GM12878 (cell line): ENCODE results near the gene RRAD. TPM values are rescaled to one million over a fixed set of nuclear protein-coding genes. Genes with fewer than 3 reads are reported as not detected.

Experiments
- ATAC-seq: fragments of 200-7000 bp; cut with Tn5 transposase; 3 replicates; pipeline ENCODE4 v1.9.1; 2020; ENCODE audit warnings: mild to moderate bottlenecking, moderate library complexity
- BruUV-seq: library from RNA; stranded (reverse); fragments of 400-500 nt; replicated peaks from 2 replicates; lab custom pipeline; 2021; lab: Mats Ljungman, UMichigan
- CTCF ChIA-PET: fragments of 300-600 bp; sonication (Branson Sonifier 250); formaldehyde crosslinking; extraction: SDS; loops from one replicate; lab custom pipeline; 2021; ENCODE audit warnings: inconsistent platforms; lab: Yijun Ruan, JAX
- POLR2A ChIA-PET: fragments of 350-600 bp; formaldehyde crosslinking; extraction: SDS; loops from one replicate; lab custom pipeline; 2021; ENCODE audit warnings: inconsistent platforms; lab: Charles Lee
- RAD21 ChIA-PET: fragments of 300-600 bp; sonication (Branson Sonifier 250); formaldehyde crosslinking; loops from one replicate; lab custom pipeline; 2023; ENCODE audit warnings: antibody characterized with exemption; ENCODE audit not compliant: unreplicated experiment; lab: Charles Lee
- SMC1A ChIA-PET: fragments of 300-600 bp; sonication (Branson Sonifier 250); formaldehyde crosslinking; loops from one replicate; lab custom pipeline; 2023; ENCODE audit not compliant: unreplicated experiment, uncharacterized antibody; lab: Charles Lee
- DNase-seq: peaks from one replicate; pipeline ENCODE4 v3.0.0-alpha.2; 2011; ENCODE audit warnings: low read depth, low spot score
- FAIRE-seq: peaks from 3 replicates; lab custom pipeline; 2011; peaks lifted over from hg19 to GRCh38; lab: Jason Lieb, UNC
- H2AFZ ChIP-seq: 2 replicates; pipeline ENCODE4 v1.6.0; 2011; ENCODE audit warnings: low read depth, low read length, control low read depth; ENCODE audit not compliant: control insufficient read depth
- H3K27ac ChIP-seq: 2 replicates; pipeline ENCODE4 v1.5.1; 2011; ENCODE audit warnings: control low read depth; ENCODE audit not compliant: control insufficient read depth, insufficient read depth
- H3K27me3 ChIP-seq, 2 experiments: replicated peaks in 1 of 2; 2 replicates each; pipeline versions ENCODE4 v1.6.0 to v1.6.1; 2011; ENCODE audit warnings: low read length in 1 of 2; ENCODE audit not compliant: control insufficient read depth in 2 of 2, insufficient read depth in 2 of 2
- H3K36me3 ChIP-seq, 2 experiments: 2 replicates each; pipeline ENCODE4 v1.5.1; 2011; ENCODE audit warnings: low read length in 1 of 2; ENCODE audit not compliant: control insufficient read depth in 2 of 2, insufficient read depth in 2 of 2
- H3K4me1 ChIP-seq: 2 replicates; pipeline ENCODE4 v1.6.1; 2011; ENCODE audit warnings: mild to moderate bottlenecking, low read length, moderate library complexity, mixed read lengths; ENCODE audit not compliant: control insufficient read depth, insufficient read depth
- H3K4me2 ChIP-seq: 2 replicates; pipeline ENCODE4 v1.6.0; 2011; ENCODE audit warnings: control low read depth; ENCODE audit not compliant: control insufficient read depth, insufficient read depth
- H3K4me3 ChIP-seq: fragments of 200-600 bp; sonication (generic); 2 replicates; pipeline ENCODE4 v1.5.1; 2016
- H3K79me2 ChIP-seq: 2 replicates; pipeline ENCODE4 v1.6.0; 2011; ENCODE audit warnings: low read length; ENCODE audit not compliant: control insufficient read depth, insufficient read depth
- H3K9ac ChIP-seq: 2 replicates; pipeline ENCODE4 v1.8.0; 2011; ENCODE audit warnings: low read length, control low read depth, mixed read lengths; ENCODE audit not compliant: control insufficient read depth, insufficient read depth
- H3K9me3 ChIP-seq: replicated peaks from 3 replicates; pipeline ENCODE4 v1.5.1; 2011; ENCODE audit warnings: mild to moderate bottlenecking, low read length; ENCODE audit not compliant: control insufficient read depth, insufficient read depth
- H4K20me1 ChIP-seq: 2 replicates; pipeline ENCODE4 v1.6.0; 2011; ENCODE audit not compliant: control insufficient read depth, insufficient read depth
- ATF7 ChIP-seq: fragments of 450-650 bp; IDR thresholded peaks from 2 replicates; pipeline ENCODE4 v1.6.1; 2016; ENCODE audit warnings: low read depth, mild to moderate bottlenecking
- CBX5 ChIP-seq: sonication (generic); IDR thresholded peaks from 2 replicates; pipeline ENCODE4 v1.6.1; 2016; ENCODE audit warnings: low read depth, moderate library complexity, mild to moderate bottlenecking, inconsistent platforms
- CEBPB ChIP-seq, 2 experiments: fragments of 150-350 bp in 1 of 2; IDR thresholded peaks; 2 replicates each; pipeline ENCODE4 v1.6.1; 2012 to 2014; ENCODE audit warnings: low read depth in 2 of 2, low read length in 2 of 2, borderline replicate concordance in 1 of 2, inconsistent platforms in 1 of 2
- CHD1 ChIP-seq: IDR thresholded peaks from 2 replicates; pipeline ENCODE4 v1.6.1; 2012; ENCODE audit warnings: low read depth, low read length, improper control_type of control experiment
- CREM ChIP-seq: IDR thresholded peaks from 2 replicates; pipeline ENCODE4 v1.6.1; 2014; ENCODE audit warnings: antibody characterized with exemption, low read depth
- FOXM1 ChIP-seq: IDR thresholded peaks from 2 replicates; pipeline ENCODE4 v1.6.1; 2012; ENCODE audit warnings: low read depth, mild to moderate bottlenecking, inconsistent platforms, low read length, moderate library complexity
- IRF4 ChIP-seq: IDR thresholded peaks from 2 replicates; pipeline ENCODE4 v1.6.1; 2011; ENCODE audit warnings: low read depth, low read length
- IRF5 ChIP-seq: fragments of 450-650 bp; IDR thresholded peaks from 2 replicates; pipeline ENCODE4 v1.6.1; 2017; ENCODE audit warnings: borderline replicate concordance
- MTA2 ChIP-seq: fragments of 450-650 bp; IDR thresholded peaks from 2 replicates; pipeline ENCODE4 v1.6.1; 2016; ENCODE audit warnings: low read depth, mild to moderate bottlenecking, moderate library complexity
- NFXL1 ChIP-seq: fragments of 450-650 bp; IDR thresholded peaks from 2 replicates; pipeline ENCODE4 v1.6.1; 2017; ENCODE audit warnings: antibody characterized with exemption, mild to moderate bottlenecking, borderline replicate concordance
- RAD51 ChIP-seq: fragments of 450-650 bp; IDR thresholded peaks from 2 replicates; pipeline ENCODE4 v1.6.1; 2016; ENCODE audit warnings: moderate library complexity, mild to moderate bottlenecking, inconsistent platforms
- SIN3A ChIP-seq: IDR thresholded peaks from 2 replicates; pipeline ENCODE4 v1.6.1; 2012; ENCODE audit warnings: low read depth, low read length, improper control_type of control experiment
- TARDBP ChIP-seq: IDR thresholded peaks from 2 replicates; pipeline ENCODE4 v1.6.1; 2016; ENCODE audit warnings: borderline replicate concordance
- TCF12 ChIP-seq: IDR thresholded peaks from 2 replicates; pipeline ENCODE4 v1.6.1; 2011; ENCODE audit warnings: low read depth, mild to moderate bottlenecking, low read length
- TCF7 ChIP-seq: IDR thresholded peaks from 2 replicates; pipeline ENCODE4 v1.6.1; 2014; ENCODE audit warnings: antibody characterized with exemption, borderline replicate concordance
- WRNIP1 ChIP-seq: IDR thresholded peaks from 2 replicates; pipeline ENCODE4 v1.6.1; 2011; ENCODE audit warnings: low read depth, low read length, improper control_type of control experiment, borderline replicate concordance
- YBX1 ChIP-seq: fragments of 450-650 bp; IDR thresholded peaks from 2 replicates; pipeline ENCODE4 v1.6.1; 2016; ENCODE audit warnings: antibody characterized with exemption
- YY1 ChIP-seq: IDR thresholded peaks from 2 replicates; pipeline ENCODE4 v1.6.1; 2011; ENCODE audit warnings: low read depth, mild to moderate bottlenecking, low read length
- WGBS: methylation state at CpG from one replicate; pipeline ENCODE4 v1.1.6; 2016; ENCODE audit warnings: low lambda C conversion rate; ENCODE audit not compliant: insufficient replicate concordance, insufficient coverage; ENCODE audit errors: missing lambda C conversion rate; 5-methylcytosine and 5-hydroxymethylcytosine counted together
- in situ Hi-C: fragments of 300-500 bp; cut with MboI; formaldehyde crosslinking; loops from 9 replicates; pipeline ENCODE4 v1.14.3; 2018; ENCODE audit warnings: mixed read lengths
- intact Hi-C: fragments of 100-400 bp; cut with micrococcal nuclease; formaldehyde crosslinking; loops from one replicate; pipeline ENCODE4 v1.14.2; 2022; ENCODE audit not compliant: unreplicated experiment
- polyA plus RNA-seq, 11 experiments: library from polyadenylated mRNA; depleted of rRNA in 4 of 11; unstranded in 6 of 11; stranded (reverse) in 5 of 11; fragments of >200 nt; fragmentation: Nextera tagmentation in 4 of 11; fragmentation: Illumina TruSeq in 1 of 11; extraction: Ambion mirVana in 4 of 11; extraction: Trizol in 1 of 11; gene quantifications; 1 replicate in 1 of 11; 2 replicates in 10 of 11; pipeline versions ENCODE4 v1.2.1 to v1.2.3, GENCODE V29; 2011 to 2016; ENCODE audit warnings: inconsistent platforms in 2 of 11, missing spikeins in 2 of 11, low read depth in 1 of 11
- total RNA-seq, 4 experiments: library from RNA; depleted of rRNA in 3 of 4; stranded (reverse); fragments of >200 nt in 3 of 4; fragmentation: Illumina TruSeq in 1 of 4; extraction: Trizol in 1 of 4; gene quantifications; 2 replicates each; pipeline versions ENCODE4 v1.2.1 to v1.2.3, GENCODE V29; 2013 to 2021

Gene RRAD
- total and polyA plus RNA-seq, 10 of the 15 experiments (the other 5 are each of a cell fraction or from before 2014, with no cell fraction given): 0.11 to 8.5 (median 2.8) TPM

- intact Hi-C loops: no loop called here
- FAIRE-seq: no peak
- SMC1A ChIA-PET: interaction anchor here (0.9 to 2.3 kb wide), 4 partner anchors 10 to 76 kb away, joined by 3 to 8 read pairs (median 6); partner anchors contain the start of gene NAE1
These were observed 42.6 kb downstream of the RRAD start for GRCh38 chr16:66882702-66883101.

More at GRCh38 chr16:66882702-66883101, 42.6 kb downstream of the RRAD start:
- ChIA-PET POLR2A (interaction anchor here (0.5 to 1.1 kb wide), 2 partner anchors 8 to 12 kb away, joined by 4 to 5 read pairs; no protein-coding TSS in a partner anchor), CTCF (interaction anchor here (0.6 to 5.2 kb wide), 11 partner anchors 8 to 272 kb away, joined by 3 to 34 read pairs (median 6); partner anchors contain the start of gene NAE1), RAD21 (interaction anchor here (0.9 to 2.0 kb wide), 3 partner anchors 8 to 15 kb away, joined by 3 to 12 read pairs (median 3); no protein-coding TSS in a partner anchor)
- ATAC-seq (no peak), DNase-seq (no peak)
- WGBS: 100% methylated on average over 3 of the region's 3 CpGs
- Histone ChIP-seq H3K4me2 (no peak overlapping the region), H3K9ac (no peak overlapping the region), H3K27me3 (no peaks in the 10 kb centered on the region), H3K36me3 (peaks cover 3 to 5% of the 10 kb centered on the region in 2 experiments), H3K4me3 (no peak overlapping the region), H2AFZ (no peak overlapping the region), H3K4me1 (peaks cover 16% of the 10 kb centered on the region), H3K79me2 (peaks cover 11% of the 10 kb centered on the region), H3K27ac (no peak overlapping the region), H4K20me1 (no peaks in the 10 kb centered on the region), H3K9me3 (no peaks in the 10 kb centered on the region)
- in situ Hi-C loops: no loop called here
- TF ChIP-seq MTA2 (no peak), CREM (no peak), TARDBP (no peak), WRNIP1 (no peak), TCF7 (no peak), CBX5 (no peak), YY1 (no peak), NFXL1 (no peak), SIN3A (no peak), RAD51 (no peak), YBX1 (no peak), IRF4 (no peak), TCF12 (no peak), CEBPB (IDR thresholded peaks at IDR 0.05; ENCODE audit: borderline replicate concordance in 1 of 2, low read depth in 2 of 2, low read length in 2 of 2) (no peak), CHD1 (no peak), FOXM1 (no peak), ATF7 (no peak), IRF5 (no peak)
- BruUV-seq: no TSS peak
